ENCODE measurements around the gene SPATA16. TPM values are rescaled to one million over a fixed set of nuclear protein-coding genes. Genes with fewer than 3 reads are reported as not detected.
"Not testable (repeated sequence)": the region's sequence is repeated elsewhere in the genome, so short reads cannot be mapped to it uniquely, and the experiment has no call there.

Gene SPATA16
- total RNA-seq, 1 experiment from 2014 or later, result not detected

- in situ Hi-C loops (cut with HindIII; ENCODE audit: low pct_unique_long_range_greater_than_20kb, low sequenced_read_pairs), result no loop called here
- no peak for DNase-seq (ENCODE audit: low read depth)
Measured at GRCh38 chr3:172977696-172978095, 163.3 kb downstream of the SPATA16 start.

GRCh38 chr3:172974969-172975368 lies 166.1 kb downstream of the SPATA16 start:
- in situ Hi-C loops (cut with HindIII; ENCODE audit: low pct_unique_long_range_greater_than_20kb, low sequenced_read_pairs), result no loop called here
- DNase-seq (ENCODE audit: low read depth), result no peak

- in situ Hi-C loops (cut with HindIII; ENCODE audit: low pct_unique_long_range_greater_than_20kb, low sequenced_read_pairs), result no loop called here
Measured at GRCh38 chr3:172973799-172974198, 167.2 kb downstream of the SPATA16 start.

GRCh38 chr3:172972717-172973116 lies 168.3 kb downstream of the SPATA16 start:
- in situ Hi-C loops (cut with HindIII; ENCODE audit: low pct_unique_long_range_greater_than_20kb, low sequenced_read_pairs), result no loop called here

More at GRCh38 chr3:172973799-172974198, 167.2 kb downstream of the SPATA16 start:
- DNase-seq (ENCODE audit: low read depth), result no peak

GRCh38 chr3:172972067-172972466 lies 169.0 kb downstream of the SPATA16 start:
- in situ Hi-C loops (cut with HindIII; ENCODE audit: low pct_unique_long_range_greater_than_20kb, low sequenced_read_pairs), result no loop called here
- DNase-seq (ENCODE audit: low read depth), result no peak

More at GRCh38 chr3:172972717-172973116, 168.3 kb downstream of the SPATA16 start:
- DNase-seq (ENCODE audit: low read depth), result no peak

- in situ Hi-C loops (cut with HindIII; ENCODE audit: low pct_unique_long_range_greater_than_20kb, low sequenced_read_pairs), result no loop called here
- no peak for DNase-seq (ENCODE audit: low read depth)
Measured at GRCh38 chr3:172968646-172969045, 172.4 kb downstream of the SPATA16 start.

GRCh38 chr3:172965256-172965655 lies 175.8 kb downstream of the SPATA16 start:
- no peak for DNase-seq (ENCODE audit: low read depth)
- in situ Hi-C loops (cut with HindIII; ENCODE audit: low pct_unique_long_range_greater_than_20kb, low sequenced_read_pairs), result no loop called here

- in situ Hi-C loops (cut with HindIII; ENCODE audit: low pct_unique_long_range_greater_than_20kb, low sequenced_read_pairs); DNase-seq (ENCODE audit: low read depth): not testable (repeated sequence)
Measured at GRCh38 chr3:172960626-172961182, 180.3 kb downstream of the SPATA16 start.

- DNase-seq (ENCODE audit: low read depth), result no peak
- in situ Hi-C loops (cut with HindIII; ENCODE audit: low pct_unique_long_range_greater_than_20kb, low sequenced_read_pairs), result no loop called here
Measured at GRCh38 chr3:172958565-172958964, 182.5 kb downstream of the SPATA16 start.

- DNase-seq (ENCODE audit: low read depth), result no peak
Measured at GRCh38 chr3:172953571-172953970, 187.5 kb downstream of the SPATA16 start.

GRCh38 chr3:172951511-172951910 lies 189.5 kb downstream of the SPATA16 start:
- in situ Hi-C loops (cut with HindIII; ENCODE audit: low pct_unique_long_range_greater_than_20kb, low sequenced_read_pairs), result no loop called here

More at GRCh38 chr3:172953571-172953970, 187.5 kb downstream of the SPATA16 start:
- in situ Hi-C loops (cut with HindIII; ENCODE audit: low pct_unique_long_range_greater_than_20kb, low sequenced_read_pairs), result no loop called here

GRCh38 chr3:172946061-172946460 lies 195.0 kb downstream of the SPATA16 start:
- DNase-seq (ENCODE audit: low read depth), result no peak
- in situ Hi-C loops (cut with HindIII; ENCODE audit: low pct_unique_long_range_greater_than_20kb, low sequenced_read_pairs), result no loop called here

More at GRCh38 chr3:172951511-172951910, 189.5 kb downstream of the SPATA16 start:
- no peak for DNase-seq (ENCODE audit: low read depth)

- DNase-seq (ENCODE audit: low read depth), result peak; percentile 10
- in situ Hi-C loops (cut with HindIII; ENCODE audit: low pct_unique_long_range_greater_than_20kb, low sequenced_read_pairs), result no loop called here
Measured at GRCh38 chr3:172939651-172940293, 201.3 kb downstream of the SPATA16 start.

- DNase-seq (ENCODE audit: low read depth), result no peak
- in situ Hi-C loops (cut with HindIII; ENCODE audit: low pct_unique_long_range_greater_than_20kb, low sequenced_read_pairs), result no loop called here
Measured at GRCh38 chr3:172938788-172939187, 202.2 kb downstream of the SPATA16 start.

GRCh38 chr3:172931746-172932285 lies 209.2 kb downstream of the SPATA16 start:
- DNase-seq (ENCODE audit: low read depth), result no peak
- in situ Hi-C loops (cut with HindIII; ENCODE audit: low pct_unique_long_range_greater_than_20kb, low sequenced_read_pairs), result no loop called here

GRCh38 chr3:172929451-172929850 lies 211.6 kb downstream of the SPATA16 start:
- DNase-seq (ENCODE audit: low read depth), result no peak
- in situ Hi-C loops (cut with HindIII; ENCODE audit: low pct_unique_long_range_greater_than_20kb, low sequenced_read_pairs), result no loop called here

GRCh38 chr3:172924546-172924945 lies 216.5 kb downstream of the SPATA16 start:
- in situ Hi-C loops (cut with HindIII; ENCODE audit: low pct_unique_long_range_greater_than_20kb, low sequenced_read_pairs), result no loop called here
- peak; percentile 43 for DNase-seq (ENCODE audit: low read depth)

GRCh38 chr3:172919297-172919683 lies 221.7 kb downstream of the SPATA16 start:
- DNase-seq (ENCODE audit: low read depth), result no peak
- in situ Hi-C loops (cut with HindIII; ENCODE audit: low pct_unique_long_range_greater_than_20kb, low sequenced_read_pairs), result no loop called here

- no peak for DNase-seq (ENCODE audit: low read depth)
- in situ Hi-C loops (cut with HindIII; ENCODE audit: low pct_unique_long_range_greater_than_20kb, low sequenced_read_pairs), result no loop called here
Measured at GRCh38 chr3:172918568-172919296, 222.3 kb downstream of the SPATA16 start.

Data from Caki2 (cell line).